OCI-LY7 (cell line): ENCODE results near the gene DIO1. TPM values are rescaled to one million over a fixed set of nuclear protein-coding genes. Genes with fewer than 3 reads are reported as not detected.
"Not testable (repeated sequence)": the region's sequence is repeated elsewhere in the genome, so short reads cannot be mapped to it uniquely, and the experiment has no call there.

ENCODE experiments used
- BruUV-seq: library from RNA; stranded (reverse); fragments of 400-500 nt; replicated peaks from 2 replicates; lab custom pipeline; 2021; lab: Mats Ljungman, UMichigan
- CTCF ChIA-PET: fragments of 300-600 bp; sonication (Branson Sonifier 250); formaldehyde crosslinking; loops from one replicate; lab custom pipeline; 2022; ENCODE audit warnings: antibody characterized with exemption; ENCODE audit not compliant: unreplicated experiment; lab: Charles Lee
- POLR2A ChIA-PET: fragments of 300-600 bp; sonication (Branson Sonifier 250); formaldehyde crosslinking; loops from one replicate; lab custom pipeline; 2022; ENCODE audit warnings: antibody characterized with exemption; lab: Charles Lee
- DNase-seq: peaks from one replicate; pipeline ENCODE4 v3.0.0-alpha.2; 2015; ENCODE audit warnings: low spot score
- H2AFZ ChIP-seq: fragments of 200-600 bp; sonication (generic), shearing (Covaris generic); 2 replicates; pipeline ENCODE4 v1.6.1; 2014; ENCODE audit warnings: mild to moderate bottlenecking, antibody characterized with exemption, low read length, moderate library complexity
- H3K27ac ChIP-seq: fragments of 200-600 bp; sonication (generic); 2 replicates; pipeline ENCODE4 v1.5.1; 2014; ENCODE audit warnings: mixed run types, low read depth, mild to moderate bottlenecking, moderate library complexity, low read length, inconsistent platforms; ENCODE audit not compliant: poor library complexity, severe bottlenecking
- H3K36me3 ChIP-seq: fragments of 200-600 bp; sonication (generic); 2 replicates; pipeline ENCODE4 v1.6.1; 2014; ENCODE audit warnings: mild to moderate bottlenecking, antibody characterized with exemption, low read length, moderate library complexity, mixed read lengths; ENCODE audit not compliant: insufficient read depth
- H3K4me1 ChIP-seq: fragments of 200-600 bp; sonication (generic); 2 replicates; pipeline ENCODE4 v1.5.1; 2014; ENCODE audit warnings: mild to moderate bottlenecking, low read length; ENCODE audit not compliant: insufficient read depth, poor library complexity, severe bottlenecking
- H3K4me2 ChIP-seq: fragments of 200-600 bp; sonication (generic); 2 replicates; pipeline ENCODE4 v1.6.1; 2014; ENCODE audit warnings: mild to moderate bottlenecking, low read length
- H3K4me3 ChIP-seq: fragments of 200-600 bp; sonication (generic); 2 replicates; pipeline ENCODE4 v1.5.1; 2014; ENCODE audit warnings: mild to moderate bottlenecking, low read depth, low read length; ENCODE audit not compliant: poor library complexity, severe bottlenecking
- H3K79me2 ChIP-seq: fragments of 200-600 bp; sonication (generic); 2 replicates; pipeline ENCODE4 v1.6.1; 2016; ENCODE audit warnings: low read depth, mild to moderate bottlenecking, low read length, moderate library complexity, mixed read lengths; ENCODE audit not compliant: insufficient read depth
- H3K9me2 ChIP-seq: fragments of 200-600 bp; sonication (generic); 2 replicates; pipeline ENCODE4 v1.6.1; 2016; ENCODE audit warnings: mild to moderate bottlenecking, low read length, mixed read lengths; ENCODE audit not compliant: insufficient read depth
- H3K9me3 ChIP-seq: fragments of 200-600 bp; sonication (generic); 2 replicates; pipeline ENCODE4 v1.6.1; 2014; ENCODE audit warnings: mild to moderate bottlenecking, mixed run types, low read length, mixed read lengths
- H4K20me1 ChIP-seq: fragments of 200-600 bp; sonication (generic); 2 replicates; pipeline ENCODE4 v1.6.1; 2014; ENCODE audit warnings: mild to moderate bottlenecking, antibody characterized with exemption, low read length, moderate library complexity, mixed read lengths; ENCODE audit not compliant: insufficient read depth
- CTCF ChIP-seq: fragments of 200-600 bp; sonication (generic); conservative IDR thresholded peaks from 2 replicates; pipeline ENCODE4 v1.5.1; 2014; ENCODE audit warnings: mild to moderate bottlenecking, antibody characterized with exemption, low read length, moderate library complexity, mixed read lengths
- EZH2phosphoT487 ChIP-seq: fragments of 200-600 bp; sonication (generic); IDR thresholded peaks from 2 replicates; pipeline ENCODE4 v1.6.1; 2018; ENCODE audit warnings: low read depth, borderline replicate concordance, mild to moderate bottlenecking, mixed run types, antibody characterized with exemption, low read length, moderate library complexity, mixed read lengths
- intact Hi-C: fragments of 100-400 bp; cut with micrococcal nuclease; formaldehyde crosslinking; loops from one replicate; pipeline ENCODE4 v1.10.0; 2022; ENCODE audit not compliant: unreplicated experiment
- total RNA-seq, 2 experiments: library from RNA; depleted of rRNA in 1 of 2; stranded (reverse); fragments of >200 nt in 1 of 2; shearing (Covaris generic) in 1 of 2; gene quantifications; 2 replicates each; pipeline ENCODE4 v1.2.3, GENCODE V29; 2014 to 2022

DIO1 gene
- total RNA-seq, 2 experiments from 2014 or later, result not detected

GRCh38 chr1:53883600-53883999 lies 10.4 kb upstream of the DIO1 start:
- H3K4me3 ChIP-seq, H3K4me2 ChIP-seq, H4K20me1 ChIP-seq, H3K27ac ChIP-seq, BruUV-seq, intact Hi-C loops, H3K4me1 ChIP-seq, DNase-seq, H3K9me3 ChIP-seq, CTCF ChIA-PET, H3K9me2 ChIP-seq, H3K79me2 ChIP-seq, H2AFZ ChIP-seq: not testable (repeated sequence)
- POLR2A ChIA-PET, result interaction anchor here (0.8 to 1.5 kb wide), 3 partner anchors 15 to 76 kb away, joined by 3 to 4 read pairs (median 3); no protein-coding TSS in a partner anchor
- peaks cover 12% of the 10 kb centered on the region for H3K36me3 ChIP-seq

GRCh38 chr1:53888681-53889080 lies 5.3 kb upstream of the DIO1 start:
- CTCF ChIA-PET, result no interaction called here
- H3K4me2 ChIP-seq, result peak overlapping the region; percentile 71
- H3K4me1 ChIP-seq, result peaks cover 21% of the 10 kb centered on the region
- no peaks in the 10 kb centered on the region for H4K20me1 ChIP-seq
- peak overlapping the region; percentile 78 for H3K4me3 ChIP-seq
- 0 out of 2 replicates have a peak overlapping the region, but pooled peaks have one; percentile 58 for H2AFZ ChIP-seq
- no peaks in the 10 kb centered on the region for H3K36me3 ChIP-seq
- H3K9me2 ChIP-seq, result no peaks in the 10 kb centered on the region
- intact Hi-C loops, result loop anchor here (2.0 kb wide), 1 partner anchor 60 kb away; no protein-coding TSS in a partner anchor
- H3K9me3 ChIP-seq, result no peaks in the 10 kb centered on the region
- no peaks in the 10 kb centered on the region for H3K79me2 ChIP-seq
- POLR2A ChIA-PET, result interaction anchor here (1.0 to 4.0 kb wide), 2 partner anchors 53 to 57 kb away, joined by 3 to 16 read pairs; partner anchors contain the start of gene IFT25
- BruUV-seq, result no TSS peak
- no peak for DNase-seq
- no peak overlapping the region for H3K27ac ChIP-seq
- no peak for TF ChIP-seq EZH2phosphoT487
- TF ChIP-seq CTCF, result no peak

GRCh38 chr1:53889304-53890298 lies 4.4 kb upstream of the DIO1 start, which contains the start of gene YIPF1:
TSS of gene YIPF1 (minus strand) at chr1:53889797. CDS start at chr1:53888937, 860 bp downstream.
- DNase-seq, result peak; percentile 92
- Histone ChIP-seq H3K4me2 (peak within 1 kb of the TSS; percentile 71), H2AFZ (peak within 1 kb of the TSS; percentile 90), H3K4me3 (peak within 1 kb of the TSS; percentile 78), H3K27ac (no peak within 1 kb of the TSS), H3K4me1 (peaks cover 21% of the 10 kb centered on the region), H3K9me2 (no peaks in the 10 kb centered on the region), H3K36me3 (no peaks in the 10 kb centered on the region), H3K9me3 (no peaks in the 10 kb centered on the region), H4K20me1 (no peaks in the 10 kb centered on the region), H3K79me2 (no peaks in the 10 kb centered on the region)
- ChIA-PET POLR2A (interaction anchor here (0.5 to 4.0 kb wide), 5 partner anchors 10 to 697 kb away, joined by 3 to 16 read pairs (median 4); partner anchors contain the start of gene IFT25), CTCF (interaction anchor here (0.6 to 1.4 kb wide), 2 partner anchors 10 to 74 kb away, joined by 3 to 4 read pairs; no protein-coding TSS in a partner anchor)
- TF ChIP-seq CTCF (no peak), EZH2phosphoT487 (no peak)
- intact Hi-C loops, result loop anchor here (2.0 kb wide), 1 partner anchor 59 kb away; no protein-coding TSS in a partner anchor
- TSS peak; percentile 72 for BruUV-seq
